H9 (cell line): ENCODE data around the gene ZSWIM8. TPM values are rescaled to one million over a fixed set of nuclear protein-coding genes. Genes with fewer than 3 reads are reported as not detected.

Experiments
- DNase-seq: peaks from one replicate; pipeline ENCODE4 v3.0.0-alpha.2; 2017
- H2AFZ ChIP-seq: one replicate; pipeline ENCODE4 v1.6.1; 2013; ENCODE audit warnings: mild to moderate bottlenecking, low read length, control low read depth, moderate library complexity
- H2AK5ac ChIP-seq: 2 replicates; pipeline ENCODE4 v1.6.1; 2013; ENCODE audit warnings: low read length, control low read depth, mixed read lengths; ENCODE audit not compliant: insufficient read length
- H2BK120ac ChIP-seq: one replicate; pipeline ENCODE4 v1.6.1; 2013; ENCODE audit warnings: low read depth, mild to moderate bottlenecking, low read length, control low read depth, inconsistent platforms; ENCODE audit not compliant: poor library complexity, severe bottlenecking
- H2BK12ac ChIP-seq: 2 replicates; pipeline ENCODE4 v1.6.1; 2013; ENCODE audit warnings: low read length, control low read depth, mixed read lengths, low read depth; ENCODE audit not compliant: insufficient read length
- H2BK15ac ChIP-seq: 2 replicates; pipeline ENCODE4 v1.6.1; 2013; ENCODE audit warnings: low read depth, low read length, control low read depth
- H2BK20ac ChIP-seq: one replicate; pipeline ENCODE4 v1.6.1; 2013; ENCODE audit warnings: low read depth, mild to moderate bottlenecking, low read length, control low read depth, inconsistent platforms; ENCODE audit not compliant: poor library complexity, severe bottlenecking
- H2BK5ac ChIP-seq: 2 replicates; pipeline ENCODE4 v1.6.1; 2013; ENCODE audit warnings: low read length, control low read depth, mixed read lengths; ENCODE audit not compliant: insufficient read length
- H3K14ac ChIP-seq: 2 replicates; pipeline ENCODE4 v1.6.1; 2013; ENCODE audit warnings: low read length, control low read depth; ENCODE audit not compliant: insufficient read depth
- H3K18ac ChIP-seq: 2 replicates; pipeline ENCODE4 v1.6.1; 2013; ENCODE audit warnings: low read depth, mild to moderate bottlenecking, mixed read lengths, low read length, control low read depth; ENCODE audit not compliant: insufficient read length
- H3K23ac ChIP-seq: 2 replicates; pipeline ENCODE4 v1.6.1; 2013; ENCODE audit warnings: low read length, control low read depth, mixed read lengths, low read depth; ENCODE audit not compliant: insufficient read length
- H3K23me2 ChIP-seq: 2 replicates; pipeline ENCODE4 v1.6.1; 2013; ENCODE audit warnings: low read depth, mild to moderate bottlenecking, mixed read lengths, low read length, control low read depth; ENCODE audit not compliant: insufficient read length, poor library complexity, severe bottlenecking
- H3K27ac ChIP-seq: 2 replicates; pipeline ENCODE4 v1.5.1; 2013; ENCODE audit warnings: low read length, control low read depth, mixed read lengths, low read depth; ENCODE audit not compliant: insufficient read length
- H3K27me3 ChIP-seq: 2 replicates; pipeline ENCODE4 v1.6.1; 2013; ENCODE audit warnings: low read length, control low read depth, inconsistent platforms; ENCODE audit not compliant: insufficient read depth
- H3K4ac ChIP-seq: 2 replicates; pipeline ENCODE4 v1.6.1; 2013; ENCODE audit warnings: low read depth, mild to moderate bottlenecking, control low read depth, inconsistent platforms, low read length, moderate library complexity
- H3K4me1 ChIP-seq: 2 replicates; pipeline ENCODE4 v1.6.1; 2013; ENCODE audit warnings: low read length, control low read depth, inconsistent platforms; ENCODE audit not compliant: insufficient read depth
- H3K4me2 ChIP-seq: 2 replicates; pipeline ENCODE4 v1.6.1; 2013; ENCODE audit warnings: low read length, control low read depth, mixed read lengths; ENCODE audit not compliant: insufficient read length, insufficient read depth
- H3K56ac ChIP-seq: 2 replicates; pipeline ENCODE4 v1.6.1; 2013; ENCODE audit warnings: low read depth, mild to moderate bottlenecking, mixed read lengths, low read length, control low read depth; ENCODE audit not compliant: insufficient read length
- H3K79me1 ChIP-seq: 2 replicates; pipeline ENCODE4 v1.6.1; 2013; ENCODE audit warnings: low read depth, mild to moderate bottlenecking, moderate library complexity, low read length, control low read depth, inconsistent platforms; ENCODE audit not compliant: insufficient read depth, poor library complexity, severe bottlenecking
- H3K79me2 ChIP-seq: 2 replicates; pipeline ENCODE4 v1.6.1; 2013; ENCODE audit warnings: low read length, control low read depth, inconsistent platforms; ENCODE audit not compliant: insufficient read depth
- H3K9ac ChIP-seq: 2 replicates; pipeline ENCODE4 v1.6.1; 2013; ENCODE audit warnings: low read length, control low read depth, mixed read lengths; ENCODE audit not compliant: insufficient read length; ENCODE audit errors: extremely low read depth
- H3K9me3 ChIP-seq: one replicate; pipeline ENCODE4 v1.6.1; 2013; ENCODE audit warnings: low read depth, low read length, inconsistent platforms; ENCODE audit not compliant: control insufficient read depth
- H3T11ph ChIP-seq: one replicate; pipeline ENCODE4 v1.6.1; 2013; ENCODE audit warnings: mild to moderate bottlenecking, low read length, control low read depth, inconsistent platforms
- H4K20me1 ChIP-seq: one replicate; pipeline ENCODE4 v1.6.1; 2013; ENCODE audit not compliant: control insufficient read depth, insufficient read length, insufficient read depth
- H4K5ac ChIP-seq: 2 replicates; pipeline ENCODE4 v1.6.1; 2013; ENCODE audit warnings: low read depth, mild to moderate bottlenecking, mixed read lengths, low read length, control low read depth; ENCODE audit not compliant: insufficient read length
- H4K8ac ChIP-seq: replicated peaks from 2 replicates; pipeline ENCODE4 v1.6.1; 2013; ENCODE audit warnings: low read length, control low read depth, mixed read lengths, low read depth; ENCODE audit not compliant: insufficient read length
- H4K91ac ChIP-seq: 2 replicates; pipeline ENCODE4 v1.6.1; 2013; ENCODE audit warnings: low read depth, mild to moderate bottlenecking, moderate library complexity, mixed read lengths, low read length, control low read depth; ENCODE audit not compliant: insufficient read length
- H3K27ac Mint-ChIP-seq, 3 experiments: 2 replicates in 2 of 3; 3 replicates in 1 of 3; pipeline ENCODE4 v1.8.0; 2020 to 2021; ENCODE audit warnings: mixed read lengths in 3 of 3, mild to moderate bottlenecking in 1 of 3, moderate library complexity in 1 of 3
- H3K27me3 Mint-ChIP-seq: 2 replicates; pipeline ENCODE4 v1.8.0; 2021; ENCODE audit warnings: low read depth, mild to moderate bottlenecking, moderate library complexity, mixed read lengths
- H3K36me3 Mint-ChIP-seq, 3 experiments: 2 replicates in 2 of 3; 3 replicates in 1 of 3; pipeline ENCODE4 v1.8.0; 2020 to 2021; ENCODE audit warnings: low read depth in 3 of 3, mixed read lengths in 3 of 3; ENCODE audit not compliant: insufficient read depth in 1 of 3
- H3K4me1 Mint-ChIP-seq, 2 experiments: 2 replicates each; pipeline ENCODE4 v1.8.0; 2020; ENCODE audit warnings: mixed read lengths in 2 of 2
- H3K4me3 Mint-ChIP-seq, 2 experiments: 2 replicates in 1 of 2; 3 replicates in 1 of 2; pipeline ENCODE4 v1.8.0; 2020 to 2021; ENCODE audit warnings: mild to moderate bottlenecking in 2 of 2, mixed read lengths in 2 of 2, moderate library complexity in 1 of 2
- H3K9me3 Mint-ChIP-seq, 2 experiments: 2 replicates in 1 of 2; 3 replicates in 1 of 2; pipeline ENCODE4 v1.8.0; 2020; ENCODE audit warnings: mild to moderate bottlenecking in 2 of 2, mixed read lengths in 2 of 2, moderate library complexity in 1 of 2
- WGBS: extraction: QIAGEN DNeasy Blood & Tissue Kit; methylation state at CpG from one replicate; pipeline ENCODE4 v1.1.7; 2013; ENCODE audit warnings: missing lambda C conversion rate, low lambda C conversion rate, mixed read lengths; ENCODE audit not compliant: insufficient read length; ENCODE audit errors: extremely low coverage; 5-methylcytosine and 5-hydroxymethylcytosine counted together
- total RNA-seq: library from RNA; stranded (reverse); gene quantifications from 2 replicates; pipeline ENCODE4 v1.2.1, GENCODE V29; 2021
- TF ChIP-seq, protein P1 (sequence below): fragments of 200-600 bp; sonication (generic); conservative IDR thresholded peaks from 3 replicates; pipeline ENCODE4 v1.8.0; 2021; ENCODE audit warnings: antibody characterized with exemption, mild to moderate bottlenecking

The ZSWIM8 gene
- total RNA-seq, 1 experiment from 2014 or later: 41.0 TPM

- TF ChIP-seq, protein P1, sequence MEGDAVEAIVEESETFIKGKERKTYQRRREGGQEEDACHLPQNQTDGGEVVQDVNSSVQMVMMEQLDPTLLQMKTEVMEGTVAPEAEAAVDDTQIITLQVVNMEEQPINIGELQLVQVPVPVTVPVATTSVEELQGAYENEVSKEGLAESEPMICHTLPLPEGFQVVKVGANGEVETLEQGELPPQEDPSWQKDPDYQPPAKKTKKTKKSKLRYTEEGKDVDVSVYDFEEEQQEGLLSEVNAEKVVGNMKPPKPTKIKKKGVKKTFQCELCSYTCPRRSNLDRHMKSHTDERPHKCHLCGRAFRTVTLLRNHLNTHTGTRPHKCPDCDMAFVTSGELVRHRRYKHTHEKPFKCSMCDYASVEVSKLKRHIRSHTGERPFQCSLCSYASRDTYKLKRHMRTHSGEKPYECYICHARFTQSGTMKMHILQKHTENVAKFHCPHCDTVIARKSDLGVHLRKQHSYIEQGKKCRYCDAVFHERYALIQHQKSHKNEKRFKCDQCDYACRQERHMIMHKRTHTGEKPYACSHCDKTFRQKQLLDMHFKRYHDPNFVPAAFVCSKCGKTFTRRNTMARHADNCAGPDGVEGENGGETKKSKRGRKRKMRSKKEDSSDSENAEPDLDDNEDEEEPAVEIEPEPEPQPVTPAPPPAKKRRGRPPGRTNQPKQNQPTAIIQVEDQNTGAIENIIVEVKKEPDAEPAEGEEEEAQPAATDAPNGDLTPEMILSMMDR: no peak
- DNase-seq: no peak
- H4K8ac ChIP-seq: no peak overlapping the region
- no peak overlapping the region for H3K18ac ChIP-seq
- no peak overlapping the region for H3K9ac ChIP-seq
- no peak overlapping the region for H2BK120ac ChIP-seq
- WGBS: no CpG with 5 or more reads among the region's 5 CpGs
- H2BK12ac ChIP-seq: no peak overlapping the region
- no peak overlapping the region for H3T11ph ChIP-seq
- no peak overlapping the region for H3K14ac ChIP-seq
- no peak overlapping the region for H3K56ac ChIP-seq
- H2BK15ac ChIP-seq: no peak overlapping the region
- H3K27me3 ChIP-seq: no peaks in the 10 kb centered on the region
- no peak overlapping the region for H4K91ac ChIP-seq
- no peaks in the 10 kb centered on the region for H4K20me1 ChIP-seq
- H3K4ac ChIP-seq: no peak overlapping the region
- Mint-ChIP-seq H3K27ac (peak overlapping the region in 2 of 3 experiments; percentile 10 to 92; a peak in 1 of 7 replicates), H3K4me1 (peaks cover 3 to 6% of the 10 kb centered on the region in 2 experiments), H3K9me3 (no peaks in the 10 kb centered on the region), H3K36me3 (peaks cover 20 to 61% (median 25%) of the 10 kb centered on the region in 3 experiments; a peak in 6 of 7 replicates), H3K27me3 (no peaks in the 10 kb centered on the region), H3K4me3 (no peak overlapping the region)
- H3K79me1 ChIP-seq: no peaks in the 10 kb centered on the region
- H2AFZ ChIP-seq: no peak overlapping the region
- H3K27ac ChIP-seq: no peak overlapping the region
- no peaks in the 10 kb centered on the region for H3K23me2 ChIP-seq
- no peaks in the 10 kb centered on the region for H3K79me2 ChIP-seq
- H4K5ac ChIP-seq: no peak overlapping the region
- no peak overlapping the region for H3K23ac ChIP-seq
- no peak overlapping the region for H2AK5ac ChIP-seq
- no peak overlapping the region for H2BK5ac ChIP-seq
- H3K4me2 ChIP-seq: no peak overlapping the region
- H2BK20ac ChIP-seq: no peak overlapping the region
- no peaks in the 10 kb centered on the region for H3K9me3 ChIP-seq
- no peaks in the 10 kb centered on the region for H3K4me1 ChIP-seq
Observed at GRCh38 chr10:73817826-73818225, 32.4 kb downstream of the ZSWIM8 start.
